Tibial nerve (tissue), 4 donors: ENCODE results near the gene MERTK. TPM values are rescaled to one million over a fixed set of nuclear protein-coding genes. Genes with fewer than 3 reads are reported as not detected.

Experiments used
- DNase-seq, 2 donors: peaks; one replicate each; pipeline ENCODE4 v3.0.0-alpha.2; 2019; ENCODE audit warnings: low spot score in 2 of 2
- H3K27ac ChIP-seq, 4 donors: fragments of 200-600 bp; sonication (generic) in 3 of 4; one replicate each; pipeline ENCODE4 v1.5.1; 2017 to 2019; ENCODE audit warnings: mild to moderate bottlenecking in 1 of 4
- H3K27me3 ChIP-seq, 2 donors: fragments of 200-600 bp; sonication (generic) in 1 of 2; one replicate each; pipeline versions ENCODE4 v1.5.1 to v1.6.0; 2017 to 2019
- H3K36me3 ChIP-seq, 3 donors: fragments of 200-600 bp; sonication (generic); one replicate each; pipeline ENCODE4 v1.5.1; 2018 to 2019
- H3K4me1 ChIP-seq, 4 donors: fragments of 200-600 bp; sonication (generic) in 3 of 4; one replicate each; pipeline ENCODE4 v1.5.1; 2017 to 2019
- H3K4me3 ChIP-seq, 4 donors: fragments of 200-600 bp; sonication (generic) in 3 of 4; one replicate each; pipeline ENCODE4 v1.5.1; 2017 to 2019; ENCODE audit warnings: mild to moderate bottlenecking in 1 of 4, moderate library complexity in 1 of 4
- H3K9me3 ChIP-seq, 4 donors: fragments of 200-600 bp; sonication (generic) in 3 of 4; one replicate each; pipeline ENCODE4 v1.5.1; 2017 to 2019
- EP300 ChIP-seq, 2 donors: sonication (generic); formaldehyde crosslinking; IDR thresholded peaks; one replicate each; pipeline ENCODE4 v1.6.1; 2017; ENCODE audit warnings: antibody characterized with exemption in 2 of 2, mild to moderate bottlenecking in 1 of 2
- POLR2A ChIP-seq, 2 donors: fragments of 450-650 bp; IDR thresholded peaks; one replicate each; pipeline ENCODE4 v1.6.1; 2017; ENCODE audit warnings: antibody characterized with exemption in 2 of 2, mild to moderate bottlenecking in 2 of 2, moderate library complexity in 2 of 2
- WGBS, 2 donors: methylation state at CpG; one replicate each; pipeline ENCODE4 v1.1.5; 2018; 5-methylcytosine and 5-hydroxymethylcytosine counted together
- total RNA-seq, 4 donors: library from RNA; depleted of rRNA; stranded (reverse); fragments of >200 nt; gene quantifications; one replicate each; pipeline ENCODE4 v1.1.0, GENCODE V29; 2016
- TF ChIP-seq, protein P1 (sequence below), 5 experiments: fragments of 200-600 bp in 3 of 5; fragments of 450-650 bp in 2 of 5; sonication (generic) in 3 of 5; IDR thresholded peaks; one replicate each; pipeline ENCODE4 v1.5.1; 2016 to 2019; ENCODE audit warnings: antibody characterized with exemption in 5 of 5, mild to moderate bottlenecking in 3 of 5, moderate library complexity in 2 of 5

Gene MERTK
- total RNA-seq, 4 donors from 2014 or later: 22.7 to 61.8 (median 29.3) TPM

GRCh38 chr2:111981666-111982065 is 83.3 kb downstream of the MERTK start:
- TF ChIP-seq, protein P1, sequence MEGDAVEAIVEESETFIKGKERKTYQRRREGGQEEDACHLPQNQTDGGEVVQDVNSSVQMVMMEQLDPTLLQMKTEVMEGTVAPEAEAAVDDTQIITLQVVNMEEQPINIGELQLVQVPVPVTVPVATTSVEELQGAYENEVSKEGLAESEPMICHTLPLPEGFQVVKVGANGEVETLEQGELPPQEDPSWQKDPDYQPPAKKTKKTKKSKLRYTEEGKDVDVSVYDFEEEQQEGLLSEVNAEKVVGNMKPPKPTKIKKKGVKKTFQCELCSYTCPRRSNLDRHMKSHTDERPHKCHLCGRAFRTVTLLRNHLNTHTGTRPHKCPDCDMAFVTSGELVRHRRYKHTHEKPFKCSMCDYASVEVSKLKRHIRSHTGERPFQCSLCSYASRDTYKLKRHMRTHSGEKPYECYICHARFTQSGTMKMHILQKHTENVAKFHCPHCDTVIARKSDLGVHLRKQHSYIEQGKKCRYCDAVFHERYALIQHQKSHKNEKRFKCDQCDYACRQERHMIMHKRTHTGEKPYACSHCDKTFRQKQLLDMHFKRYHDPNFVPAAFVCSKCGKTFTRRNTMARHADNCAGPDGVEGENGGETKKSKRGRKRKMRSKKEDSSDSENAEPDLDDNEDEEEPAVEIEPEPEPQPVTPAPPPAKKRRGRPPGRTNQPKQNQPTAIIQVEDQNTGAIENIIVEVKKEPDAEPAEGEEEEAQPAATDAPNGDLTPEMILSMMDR (IDR thresholded peaks at IDR 0.05): no peak
- TF ChIP-seq POLR2A (IDR thresholded peaks at IDR 0.05) (no peak), EP300 (IDR thresholded peaks at IDR 0.05) (no peak)
- H3K36me3 ChIP-seq: peaks cover 0 to 33% (median 0%) of the 10 kb centered on the region in 3 donors
- no peak overlapping the region for H3K27ac ChIP-seq
- H3K4me3 ChIP-seq: no peak overlapping the region
- H3K27me3 ChIP-seq: no peaks in the 10 kb centered on the region
- H3K4me1 ChIP-seq: peaks cover 0 to 14% (median 5%) of the 10 kb centered on the region in 4 donors
- peaks cover 0 to 11% (median 0%) of the 10 kb centered on the region in 4 donors for H3K9me3 ChIP-seq
- WGBS, 2 donors: 95 to 97% methylated on average over 2 of the region's 2 CpGs
- DNase-seq: no peak

GRCh38 chr2:111982822-111983221 is 84.4 kb downstream of the MERTK start:
- Histone ChIP-seq H3K36me3 (peaks cover 0 to 23% (median 0%) of the 10 kb centered on the region in 3 donors), H3K9me3 (peaks cover 0 to 1% (median 0%) of the 10 kb centered on the region in 4 donors), H3K4me1 (peaks cover 0 to 24% (median 5%) of the 10 kb centered on the region in 4 donors), H3K4me3 (no peak overlapping the region), H3K27ac (no peak overlapping the region), H3K27me3 (no peaks in the 10 kb centered on the region)
- 87 to 98% methylated on average over 5 of the region's 5 CpGs for WGBS, 2 donors
- TF ChIP-seq POLR2A (IDR thresholded peaks at IDR 0.05): no peak
- no peak for TF ChIP-seq EP300 (IDR thresholded peaks at IDR 0.05)
- TF ChIP-seq, protein P1 (IDR thresholded peaks at IDR 0.05): no peak
- DNase-seq: no peak

GRCh38 chr2:111983478-111984212 is 85.2 kb downstream of the MERTK start:
- 77 to 95% methylated on average over 8 of the region's 8 CpGs for WGBS, 2 donors
- H3K27me3 ChIP-seq: no peaks in the 10 kb centered on the region
- no peaks in the 10 kb centered on the region for H3K9me3 ChIP-seq
- peaks cover 0 to 24% (median 5%) of the 10 kb centered on the region in 4 donors for H3K4me1 ChIP-seq
- no peak overlapping the region for H3K4me3 ChIP-seq
- no peak overlapping the region for H3K27ac ChIP-seq
- DNase-seq: no peak
- peaks cover 0 to 25% (median 0%) of the 10 kb centered on the region in 3 donors for H3K36me3 ChIP-seq
- TF ChIP-seq EP300 (IDR thresholded peaks at IDR 0.05) (no peak), POLR2A (IDR thresholded peaks at IDR 0.05) (no peak)
- TF ChIP-seq, protein P1 (IDR thresholded peaks at IDR 0.05): no peak

DNA sequence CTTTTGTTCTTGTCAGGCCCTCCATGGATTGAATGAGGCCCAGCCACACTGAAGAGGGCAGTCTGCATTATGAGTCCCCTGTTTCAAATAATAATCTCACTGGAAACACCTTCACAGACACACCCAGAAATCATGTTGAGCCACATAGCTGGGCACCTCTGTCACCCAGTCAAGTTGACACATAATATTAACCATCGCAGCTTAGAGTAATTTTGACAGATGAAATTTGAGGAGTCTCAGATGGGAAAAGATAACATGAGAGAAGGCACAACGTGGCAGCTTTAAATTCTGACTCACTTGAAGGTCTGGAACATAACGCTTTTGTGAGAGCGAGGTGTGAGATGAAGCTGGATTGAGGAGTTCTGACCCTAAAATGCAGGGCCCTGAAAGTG is 85.8 kb downstream of the MERTK start:
- Histone ChIP-seq H3K9me3 (no peaks in the 10 kb centered on the region), H3K4me3 (no peak overlapping the region), H3K27ac (no peak overlapping the region), H3K4me1 (peaks cover 0 to 24% (median 5%) of the 10 kb centered on the region in 4 donors), H3K36me3 (peaks cover 0 to 31% (median 0%) of the 10 kb centered on the region in 3 donors), H3K27me3 (no peaks in the 10 kb centered on the region)
- TF ChIP-seq POLR2A (IDR thresholded peaks at IDR 0.05): no peak
- TF ChIP-seq, protein P1 (IDR thresholded peaks at IDR 0.05): no peak
- no peak for TF ChIP-seq EP300 (IDR thresholded peaks at IDR 0.05)
- 94 to 95% methylated on average over 4 of the region's 4 CpGs for WGBS, 2 donors
- no peak for DNase-seq

- 71 to 80% methylated on average over 4 of the region's 4 CpGs for WGBS, 2 donors
- Histone ChIP-seq H3K4me3 (no peak overlapping the region), H3K4me1 (peaks cover 0 to 24% (median 5%) of the 10 kb centered on the region in 4 donors), H3K9me3 (no peaks in the 10 kb centered on the region), H3K27ac (peak overlapping the region in 2 of 4 donors; percentile 68 to 73), H3K27me3 (no peaks in the 10 kb centered on the region), H3K36me3 (peaks cover 0 to 31% (median 0%) of the 10 kb centered on the region in 3 donors)
- TF ChIP-seq POLR2A (IDR thresholded peaks at IDR 0.05): no peak
- TF ChIP-seq EP300 (IDR thresholded peaks at IDR 0.05): no peak
- TF ChIP-seq, protein P1 (IDR thresholded peaks at IDR 0.05): no peak
- no peak for DNase-seq
These were observed 87.1 kb downstream of the MERTK start for GRCh38 chr2:111985514-111985913.
